HG03097 (cell line): Measurements from ENCODE around the gene IMPDH1.
"Not testable (repeated sequence)": the region's sequence is repeated elsewhere in the genome, so short reads cannot be mapped to it uniquely, and the experiment has no call there.

Experiments
- ATAC-seq: cut with Tn5 transposase; IDR thresholded peaks from one replicate; pipeline ENCODE4 v1.9.1; 2021; ENCODE audit not compliant: unreplicated experiment, low FRiP score

The IMPDH1 gene

GRCh38 chr7:128409596-128410450 lies at the start of gene IMPDH1:
Gene IMPDH1 (minus strand): TSS chr7:128409982. CDS start chr7:128409901, 81 bp downstream.
- peak; percentile 69 for ATAC-seq

DNA sequence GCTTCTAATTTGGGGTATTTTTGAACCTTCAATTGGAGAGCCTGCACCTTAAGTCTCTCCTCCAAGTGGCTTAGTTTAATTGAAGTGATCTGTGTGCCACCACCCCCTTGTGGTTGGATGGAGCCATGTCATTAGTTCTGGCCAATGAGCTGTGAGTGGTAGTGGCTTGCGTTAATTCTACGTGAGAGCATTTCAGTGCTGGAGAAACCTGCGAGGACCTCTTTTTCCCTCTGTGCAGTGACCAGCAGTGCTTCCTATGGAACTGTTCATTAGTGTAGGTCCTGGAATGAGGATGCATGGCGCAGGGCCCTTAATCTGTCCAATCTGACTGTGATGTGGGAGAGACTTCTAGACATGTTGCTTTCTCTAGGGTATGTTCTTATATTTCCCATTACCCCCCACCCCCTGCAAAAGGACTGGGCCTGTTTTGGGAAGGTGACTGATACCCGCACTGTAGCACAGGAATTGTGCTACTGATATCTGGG lies 49.7 kb upstream of the IMPDH1 start:
- peak; percentile 47 for ATAC-seq

GRCh38 chr7:128458956-128459355 lies 49.2 kb upstream of the IMPDH1 start:
- ATAC-seq = peak; percentile 21

- ATAC-seq = not testable (repeated sequence)
Observed at GRCh38 chr7:128457385-128457784, 47.6 kb upstream of the IMPDH1 start.

DNA sequence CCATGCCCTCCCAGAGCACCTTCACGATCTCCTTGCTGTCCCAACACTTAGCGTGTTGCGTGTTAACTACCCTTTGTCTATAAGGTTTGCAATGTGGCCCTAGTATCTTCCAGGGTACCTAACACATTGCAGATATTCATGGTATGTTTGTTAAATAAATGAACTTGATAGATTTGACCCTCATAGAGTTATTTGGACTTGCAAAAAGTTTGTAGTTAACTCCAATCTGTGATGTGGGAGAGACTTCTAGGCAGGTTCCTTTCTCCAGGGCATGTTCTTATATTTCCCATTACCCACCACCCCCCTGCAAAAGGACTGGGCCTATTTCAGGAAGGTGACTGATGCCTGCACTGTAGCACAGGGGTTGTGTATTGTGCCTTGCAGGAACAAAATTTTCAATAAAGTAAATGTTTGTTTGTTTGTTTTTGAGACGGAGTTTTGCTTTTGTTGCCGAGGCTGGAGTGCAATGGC lies 46.5 kb upstream of the IMPDH1 start:
- ATAC-seq = no peak

DNA sequence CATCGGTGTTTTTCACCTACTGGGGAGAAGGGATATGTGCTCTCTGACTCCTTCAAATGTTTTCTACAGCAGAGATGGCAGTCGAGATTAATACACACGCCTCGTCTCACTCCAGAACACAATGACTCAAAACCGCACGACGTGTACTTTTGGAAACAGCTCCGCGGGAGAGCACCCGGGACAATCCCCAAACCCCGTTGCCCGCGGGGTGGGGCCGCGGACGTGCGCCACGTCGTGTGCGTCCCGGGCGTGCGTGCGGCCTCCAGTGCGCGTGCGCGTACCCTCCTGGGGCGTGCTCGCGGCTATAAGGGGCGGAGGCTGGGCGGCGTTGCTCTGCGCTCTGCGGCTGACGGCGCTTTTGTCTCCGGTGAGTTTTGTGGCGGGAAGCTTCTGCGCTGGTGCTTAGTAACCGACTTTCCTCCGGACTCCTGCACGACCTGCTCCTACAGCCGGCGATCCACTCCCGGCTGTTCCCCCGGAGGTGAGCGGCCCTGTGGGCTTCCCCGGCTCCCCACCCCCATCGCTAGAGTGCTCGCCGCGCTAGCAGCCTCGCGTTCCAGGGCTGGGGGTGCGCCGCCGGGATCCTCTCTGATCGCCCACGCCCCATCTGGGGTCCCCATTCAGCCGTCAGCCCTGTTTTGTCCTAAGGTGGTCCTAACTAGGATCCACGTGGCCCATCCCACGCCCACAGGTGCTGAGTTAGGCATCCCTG lies 45.9 kb upstream of the IMPDH1 start, which contains the start of gene HILPDA:
Gene HILPDA (plus strand): TSS at position 336 of the 712 bp plus-strand sequence. CDS start 1,391 bp downstream, outside the sequence.
- peak; percentile 80 for ATAC-seq

GRCh38 chr7:128454808-128455542 lies 45.2 kb upstream of the IMPDH1 start:
- ATAC-seq = no peak

DNA sequence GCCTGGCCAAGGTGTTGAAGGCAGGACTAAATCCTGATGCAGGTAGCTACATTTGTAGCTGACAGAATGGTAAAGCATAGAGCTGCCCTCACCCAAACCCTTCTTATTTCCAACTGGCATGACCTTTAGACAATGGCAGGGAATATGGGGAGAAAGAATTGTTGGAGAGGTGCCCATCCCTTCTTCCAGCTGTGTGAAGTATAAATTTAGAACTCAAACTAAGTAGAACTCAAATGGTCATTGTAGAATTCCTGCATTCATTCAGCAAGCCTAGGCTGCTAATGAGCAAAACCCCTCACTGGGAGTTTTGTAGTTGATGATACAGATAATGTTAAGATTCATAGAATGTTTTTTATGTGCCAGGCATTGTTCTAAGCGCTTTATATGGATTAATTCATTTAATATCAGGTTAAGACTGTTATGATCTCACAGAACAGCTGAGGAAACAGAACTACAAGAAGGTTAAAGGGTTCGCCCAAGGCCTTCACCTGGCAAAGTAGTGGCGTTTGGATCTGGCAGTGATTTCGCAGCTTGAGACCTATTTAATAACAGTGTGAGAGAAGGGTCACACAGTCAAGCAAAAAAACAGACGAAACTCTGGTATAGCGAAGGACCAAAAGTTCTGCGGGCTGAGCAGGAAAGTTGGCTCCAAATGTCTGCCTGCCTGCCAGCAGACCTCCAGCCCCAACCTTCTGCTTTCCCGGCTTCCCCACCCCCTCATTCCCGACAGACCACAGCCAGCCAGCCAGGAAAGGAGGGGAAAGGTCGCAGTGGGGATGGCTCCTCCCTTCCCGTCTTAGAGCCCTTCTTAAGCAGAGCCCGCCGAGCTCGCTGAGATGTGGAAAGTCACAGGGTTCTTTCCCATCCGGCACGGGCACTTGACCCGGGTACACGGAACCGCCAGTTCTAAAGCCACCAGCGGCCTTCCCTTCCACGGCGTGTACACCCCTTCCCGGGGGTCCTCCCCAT lies 44.3 kb upstream of the IMPDH1 start:
- ATAC-seq = no peak

- no peak for ATAC-seq
Observed at GRCh38 chr7:128452552-128452951, 42.8 kb upstream of the IMPDH1 start.

DNA sequence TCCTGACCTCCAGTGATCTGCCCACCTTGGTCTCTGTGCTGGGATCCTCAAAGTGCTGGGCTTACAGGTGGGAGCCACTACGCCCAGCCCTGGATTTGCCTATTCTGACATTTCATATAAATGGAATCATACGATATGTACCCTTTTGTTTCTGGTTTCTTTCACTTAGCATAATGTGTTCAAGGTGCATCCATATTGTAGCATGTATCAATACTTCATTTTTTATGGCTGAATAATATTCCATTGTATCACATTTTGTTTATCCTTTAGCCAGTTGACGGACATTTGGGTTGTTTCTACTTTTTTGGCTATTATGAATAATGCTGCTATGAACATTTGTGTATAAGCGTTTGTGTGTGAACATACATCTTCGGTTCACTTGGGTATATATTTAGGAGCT lies 41.1 kb upstream of the IMPDH1 start:
- no peak for ATAC-seq

DNA sequence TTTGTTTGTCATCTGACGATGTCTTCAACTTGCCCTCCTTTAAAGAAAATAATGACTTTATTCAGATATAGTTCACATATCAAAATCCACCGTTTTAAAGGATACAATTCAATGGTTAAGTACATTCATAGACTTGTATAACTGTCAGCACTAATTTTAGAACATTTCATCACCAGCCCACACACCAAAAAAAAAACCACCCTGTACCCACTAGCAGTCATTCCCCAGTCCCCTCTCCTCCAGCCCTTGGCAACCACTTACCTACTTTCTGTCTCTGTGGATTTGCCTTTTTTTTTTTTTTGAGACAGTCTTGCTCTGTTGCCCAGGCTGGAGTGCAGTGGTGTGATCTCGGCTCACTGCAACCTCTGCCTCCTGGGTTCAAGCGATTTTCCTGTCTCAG lies 40.6 kb upstream of the IMPDH1 start:
- ATAC-seq = no peak

DNA sequence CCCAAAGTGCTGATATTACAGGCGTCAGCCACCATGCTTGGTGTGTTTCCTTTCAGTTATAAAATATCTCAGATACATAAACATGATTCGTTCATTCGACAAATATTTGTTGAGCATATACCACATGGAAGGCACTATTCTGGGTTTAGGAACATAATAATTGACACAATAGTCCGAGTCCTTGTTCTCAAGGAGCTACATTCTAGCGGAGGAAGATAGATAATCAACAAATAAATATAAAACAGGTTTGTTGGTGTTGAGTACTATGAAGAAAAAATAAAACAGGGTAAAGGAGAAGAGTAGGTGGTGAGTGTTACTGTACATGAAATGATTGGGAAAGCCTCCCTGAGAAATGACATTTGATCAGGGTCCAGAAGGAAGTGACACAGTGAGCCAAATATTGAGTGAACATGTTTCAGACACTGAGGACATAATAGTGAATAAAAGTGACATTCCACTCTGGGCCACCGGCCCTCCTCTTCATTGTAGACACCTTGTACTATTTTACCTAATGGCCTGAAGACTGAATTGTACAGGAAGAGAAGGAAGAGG lies 39.0 kb upstream of the IMPDH1 start:
- no peak for ATAC-seq

DNA sequence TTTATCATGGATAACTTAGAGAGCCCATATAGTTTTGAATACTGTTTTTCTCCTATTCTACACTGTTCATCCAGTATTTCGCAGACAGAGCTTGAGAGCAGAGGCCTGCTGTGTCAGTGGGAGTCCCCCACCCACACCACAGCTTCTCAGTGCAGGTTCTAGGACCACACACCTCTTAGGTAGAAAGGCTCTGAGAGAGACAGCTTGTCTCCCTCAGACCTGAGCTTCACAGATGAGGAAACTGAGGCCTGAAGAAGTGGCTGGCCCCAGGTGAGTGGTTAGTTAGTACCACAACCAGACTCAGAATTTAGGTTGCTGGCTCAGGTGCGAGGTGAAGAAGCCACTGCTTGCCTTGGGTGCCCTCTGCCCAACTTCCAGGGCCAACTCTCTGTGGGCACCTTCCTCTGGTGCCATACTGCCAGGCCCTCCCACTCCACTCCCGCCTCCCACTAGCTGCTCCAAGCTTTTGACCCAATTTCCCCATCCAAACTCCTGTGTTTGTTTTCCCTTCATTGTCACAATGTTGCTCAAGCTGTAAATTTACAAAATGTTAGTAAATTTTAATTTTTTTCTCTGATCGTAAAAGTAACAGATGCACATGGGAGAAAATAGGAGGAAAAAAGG lies 38.3 kb upstream of the IMPDH1 start:
- ATAC-seq = no peak

DNA sequence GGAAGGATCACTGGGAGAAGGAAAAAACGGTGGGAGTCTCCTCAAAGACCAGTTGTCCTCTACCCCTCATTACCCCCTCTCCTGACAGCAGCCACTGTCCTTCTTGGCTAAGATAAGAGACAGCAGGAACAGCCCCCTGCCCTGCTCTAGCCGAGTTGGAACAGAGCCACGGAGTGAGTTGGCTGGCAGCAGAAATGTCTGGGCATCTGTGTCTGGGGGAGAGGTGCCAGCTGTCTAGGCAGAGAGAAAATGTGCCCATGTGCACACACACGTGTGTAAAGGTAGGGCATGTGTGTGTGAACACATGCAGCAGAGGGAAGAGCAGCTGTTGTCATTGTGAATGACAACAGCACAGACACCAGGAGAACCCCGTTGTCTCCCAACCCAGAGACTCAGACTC lies 36.5 kb upstream of the IMPDH1 start:
- ATAC-seq = no peak

DNA sequence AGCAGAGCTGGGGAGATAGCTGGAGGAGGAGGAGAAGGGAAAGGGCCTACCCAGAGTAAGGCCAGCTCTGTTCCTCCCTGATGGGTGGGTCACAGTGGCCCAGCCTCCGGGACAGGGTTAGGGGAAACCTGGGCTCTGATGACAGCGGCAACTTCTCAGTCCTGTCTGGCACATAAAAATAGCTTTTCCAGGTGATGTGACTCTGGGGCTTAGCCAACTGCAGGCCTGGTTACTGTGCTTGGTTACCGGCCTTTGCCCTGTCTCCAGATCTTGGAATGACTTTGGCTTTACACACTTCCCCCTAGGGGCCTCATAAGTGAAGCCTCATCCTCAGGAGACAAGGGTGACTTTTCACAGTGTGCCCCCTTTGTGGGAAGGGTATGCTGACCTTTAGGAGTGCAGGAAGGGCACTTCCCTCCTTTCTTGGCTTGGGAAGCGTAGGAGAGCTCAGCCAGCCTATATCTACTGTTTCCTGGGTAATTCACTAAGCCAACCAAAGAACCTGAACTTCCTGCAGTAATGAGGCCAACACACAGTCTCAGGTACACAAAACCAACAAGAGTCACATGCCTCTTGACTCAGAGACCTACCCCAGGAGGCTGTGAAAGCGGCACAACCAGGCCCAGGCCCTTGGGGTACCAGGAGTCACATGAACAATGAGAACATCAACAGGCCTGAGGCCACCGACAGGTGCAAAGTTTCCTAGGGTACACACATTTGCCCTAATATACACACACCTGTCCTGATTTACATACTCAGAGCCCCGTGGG lies 34.2 kb upstream of the IMPDH1 start:
- no peak for ATAC-seq

- ATAC-seq = no peak
Observed at GRCh38 chr7:128442356-128442755, 32.6 kb upstream of the IMPDH1 start.

DNA sequence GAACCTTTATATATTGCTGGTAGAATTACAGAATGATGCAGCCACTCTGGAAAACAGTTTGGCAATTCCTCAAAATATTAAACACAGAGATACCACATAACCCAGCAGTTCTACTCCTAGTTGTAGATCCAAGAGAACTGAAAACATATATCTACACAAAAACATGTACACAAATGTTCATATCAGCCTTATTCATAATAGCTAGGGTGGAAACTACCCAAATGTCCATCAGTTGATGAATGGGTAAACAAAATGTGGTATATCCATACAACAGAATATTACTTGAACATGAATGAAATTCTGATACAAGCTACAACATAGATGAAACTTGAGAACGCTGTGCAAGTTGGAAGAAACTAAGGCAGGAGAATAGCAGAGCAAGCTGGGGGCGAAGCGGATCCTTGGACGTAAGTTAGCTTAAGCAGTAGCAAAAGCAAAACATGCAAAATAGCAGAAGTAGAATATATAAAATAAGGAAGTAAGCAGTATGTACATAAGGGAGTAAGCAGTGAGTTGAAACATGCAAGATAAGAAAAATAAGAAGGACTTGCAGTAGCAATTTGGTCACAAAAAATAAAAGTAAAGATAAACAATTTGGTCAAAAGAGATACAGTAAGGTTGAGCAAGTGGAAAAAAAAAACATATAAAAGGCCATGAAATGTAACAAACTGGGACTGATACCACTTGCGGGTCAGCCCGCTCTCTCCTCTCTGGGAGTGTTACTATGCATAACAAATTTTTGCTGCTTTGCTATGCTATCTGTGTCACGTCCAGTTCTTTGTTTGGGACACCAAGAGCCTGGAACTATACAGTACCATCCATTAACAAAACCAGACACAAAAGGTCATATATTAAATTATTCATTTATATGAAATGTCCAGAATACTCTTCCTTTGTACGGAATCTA lies 27.9 kb upstream of the IMPDH1 start:
- ATAC-seq = no peak
